ENCODE data around the gene FGF14. TPM values are rescaled to one million over a fixed set of nuclear protein-coding genes. Genes with fewer than 3 reads are reported as not detected.

The FGF14 gene
- total RNA-seq (not detected in 2 replicates), polyA plus RNA-seq (not detected in 2 replicates), polyA minus RNA-seq (not detected in 2 replicates), Bru-seq, nascent RNA (percentile 2 among the genes with signal in this experiment), BruChase-seq, experiment 1, labeled RNA remaining after a 6-hour chase (percentile 3 among the genes with signal in this experiment), BruChase-seq, experiment 2, labeled RNA remaining after a 2-hour chase (percentile 4 among the genes with signal in this experiment)
- polyA plus RNA-seq (2011; cell fraction: cytosol; rRNA removed) = not detected in 2 replicates
- polyA plus RNA-seq (2011; cell fraction: nucleus; rRNA removed) = not detected in 2 replicates
- 0.05 and 0.29 TPM in 2 replicates for polyA plus RNA-seq (2012)
- not detected for polyA minus RNA-seq (2011; cell fraction: cytosol; rRNA and poly(A)+ RNA removed)
- polyA minus RNA-seq (2011; cell fraction: nucleus; rRNA and poly(A)+ RNA removed) = not detected in 2 replicates
- long read RNA-seq = 0 reads

DNA sequence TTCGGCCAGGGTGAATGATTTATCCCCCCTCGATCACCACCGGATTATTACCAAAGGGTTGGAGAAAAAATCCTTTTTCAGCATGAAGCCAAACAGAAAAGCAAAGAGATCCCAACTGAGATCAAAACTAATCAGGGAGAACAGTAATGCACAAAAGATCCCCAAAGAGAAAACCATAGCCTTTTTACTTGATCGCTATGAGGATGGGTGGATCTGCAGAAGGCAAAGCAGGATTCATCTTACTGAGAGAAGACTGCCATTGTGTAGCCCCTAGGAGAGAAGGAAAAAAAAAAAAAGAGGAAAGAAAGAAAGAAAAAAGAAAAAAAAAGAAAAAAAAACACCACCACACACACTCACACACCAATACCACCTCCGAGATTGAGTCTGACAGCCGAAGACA lies at the start of gene FGF14:
FGF14 (minus strand) TSS at position 283 of the 400 bp plus-strand sequence.
- H3K27ac ChIP-seq (ENCODE audit: insufficient read depth, low read depth, low read length) = no peak within 1 kb of the TSS

More for the DNA sequence above, at the start of gene FGF14:
- ChIA-PET POLR2A (no interaction called here), CTCF (interaction anchor here (2.2 kb wide), 1 partner anchor 154 kb away, joined by 6 read pairs; no protein-coding TSS in a partner anchor)
- Histone ChIP-seq H3K9me1 (replicated peaks; ENCODE audit: control insufficient read depth, extremely low read depth, insufficient read depth, low read length) (no peaks in the 10 kb centered on the region), H3K79me2 (ENCODE audit: control insufficient read depth, insufficient read depth, low read length) (no peaks in the 10 kb centered on the region), H3K4me3 (replicated peaks in 1 of 3; ENCODE audit: insufficient read depth in 1 of 3, low read depth in 1 of 3, low read length in 3 of 3) (peak within 1 kb of the TSS in 1 of 3 experiments; percentile 2), H4K20me1 (replicated peaks; ENCODE audit: control insufficient read depth, extremely low read depth, insufficient read depth, low read length) (no peaks in the 10 kb centered on the region), H3K9ac (replicated peaks; ENCODE audit: extremely low read depth, insufficient read depth, low read length) (no peak within 1 kb of the TSS), H3K9me3 (replicated peaks; ENCODE audit: control insufficient read depth, insufficient read depth, low read length) (no peaks in the 10 kb centered on the region), H3K36me3 (ENCODE audit: control insufficient read depth in 2 of 2, extremely low read depth in 1 of 2, insufficient read depth in 2 of 2, low read length in 2 of 2) (no peaks in the 10 kb centered on the region), H2AFZ (ENCODE audit: low read depth, low read length) (no peak within 1 kb of the TSS), H3K27me3 (ENCODE audit: control insufficient read depth in 2 of 2, insufficient read depth in 2 of 2, low read length in 2 of 2) (peaks cover 38 to 59% of the 10 kb centered on the region in 2 experiments), H3K4me1 (ENCODE audit: control insufficient read depth, extremely low read depth, insufficient read depth, low read length) (peaks cover 3% of the 10 kb centered on the region), H3K4me2 (ENCODE audit: insufficient read depth, low read length) (peak within 1 kb of the TSS; percentile 55)
- no peak for FAIRE-seq
- BruUV-seq (replicated peaks) = no TSS peak
- TF ChIP-seq, protein P1, sequence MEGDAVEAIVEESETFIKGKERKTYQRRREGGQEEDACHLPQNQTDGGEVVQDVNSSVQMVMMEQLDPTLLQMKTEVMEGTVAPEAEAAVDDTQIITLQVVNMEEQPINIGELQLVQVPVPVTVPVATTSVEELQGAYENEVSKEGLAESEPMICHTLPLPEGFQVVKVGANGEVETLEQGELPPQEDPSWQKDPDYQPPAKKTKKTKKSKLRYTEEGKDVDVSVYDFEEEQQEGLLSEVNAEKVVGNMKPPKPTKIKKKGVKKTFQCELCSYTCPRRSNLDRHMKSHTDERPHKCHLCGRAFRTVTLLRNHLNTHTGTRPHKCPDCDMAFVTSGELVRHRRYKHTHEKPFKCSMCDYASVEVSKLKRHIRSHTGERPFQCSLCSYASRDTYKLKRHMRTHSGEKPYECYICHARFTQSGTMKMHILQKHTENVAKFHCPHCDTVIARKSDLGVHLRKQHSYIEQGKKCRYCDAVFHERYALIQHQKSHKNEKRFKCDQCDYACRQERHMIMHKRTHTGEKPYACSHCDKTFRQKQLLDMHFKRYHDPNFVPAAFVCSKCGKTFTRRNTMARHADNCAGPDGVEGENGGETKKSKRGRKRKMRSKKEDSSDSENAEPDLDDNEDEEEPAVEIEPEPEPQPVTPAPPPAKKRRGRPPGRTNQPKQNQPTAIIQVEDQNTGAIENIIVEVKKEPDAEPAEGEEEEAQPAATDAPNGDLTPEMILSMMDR (IDR thresholded peaks at IDR 0.05; ENCODE audit: extremely low read depth in 1 of 2, insufficient read depth in 1 of 2, low read depth in 1 of 2, low read length in 2 of 2) = no peak
- TF ChIP-seq JUN (IDR thresholded peaks at IDR 0.05; ENCODE audit: borderline replicate concordance, insufficient read depth, insufficient read length, low read depth) (no peak), POLR2AphosphoS5 (IDR thresholded peaks at IDR 0.05; ENCODE audit: insufficient read depth, low read depth, low read length) (no peak), MYC (IDR thresholded peaks at IDR 0.05; ENCODE audit: low read depth, low read length) (no peak), FOS (IDR thresholded peaks at IDR 0.05; ENCODE audit: borderline replicate concordance, insufficient read depth, low read length) (no peak), POLR2A (IDR thresholded peaks at IDR 0.05; ENCODE audit: low read depth, low read length) (no peak), EZH2 (IDR thresholded peaks at IDR 0.05; ENCODE audit: borderline replicate concordance, low read depth, low read length, severe bottlenecking) (no peak), MAX (IDR thresholded peaks at IDR 0.05; ENCODE audit: insufficient read depth, insufficient read length) (no peak), GATA2 (IDR thresholded peaks at IDR 0.05; ENCODE audit: insufficient read depth, insufficient read length, low read depth, low read length) (no peak)
- DNase-seq (ENCODE audit: low read depth, low spot score) = no peak
- dilution Hi-C loops (cut with MboI; ENCODE audit: extremely low pct_ligation_motif_present, low sequenced_read_pairs) = no loop called here
- intact Hi-C loops (cut with micrococcal nuclease) = no loop called here
